ENCODE measurements around the gene PSKH1.
"Not testable (repeated sequence)": the region's sequence is repeated elsewhere in the genome, so short reads cannot be mapped to it uniquely, and the experiment has no call there.

Gene PSKH1

GRCh38 chr16:67971111-67971510 is 78.1 kb downstream of the PSKH1 start:
- Histone ChIP-seq H3K36me3 (ENCODE audit: control insufficient read depth, low read length) (no peaks in the 10 kb centered on the region), H4K20me1 (ENCODE audit: control insufficient read depth, insufficient read depth, low read depth, low read length) (no peaks in the 10 kb centered on the region), H3K27me3 (ENCODE audit: control insufficient read depth, low read length) (peaks cover 14% of the 10 kb centered on the region), H3K9me2 (replicated peaks; ENCODE audit: control insufficient read depth, low read length) (no peaks in the 10 kb centered on the region), H3K4me1 (ENCODE audit: control insufficient read depth, low read length) (peaks cover 39% of the 10 kb centered on the region), H3F3A (ENCODE audit: control insufficient read depth, insufficient read depth) (no peaks in the 10 kb centered on the region), H3K79me2 (ENCODE audit: control insufficient read depth, low read length) (0 out of 2 replicates have a peak, but pooled peaks cover 6% of the 10 kb centered on the region), H3K27ac (ENCODE audit: low read depth, low read length) (no peak overlapping the region), H3K4me3 (ENCODE audit: low read length) (no peak overlapping the region), H3K9me3 (ENCODE audit: control insufficient read depth, insufficient read depth, low read length) (no peaks in the 10 kb centered on the region), H3K4me2 (ENCODE audit: low read length) (no peak overlapping the region)
- TF ChIP-seq CTCF (IDR thresholded peaks at IDR 0.05; ENCODE audit: low read depth, low read length, poor library complexity, severe bottlenecking) (no peak), EZH2phosphoT487 (IDR thresholded peaks at IDR 0.05; ENCODE audit: borderline replicate concordance, low read length) (no peak)

- H3K36me3 ChIP-seq (ENCODE audit: control insufficient read depth, low read length); H3K4me2 ChIP-seq (ENCODE audit: low read length); H3K79me2 ChIP-seq (ENCODE audit: control insufficient read depth, low read length); H3K9me3 ChIP-seq (ENCODE audit: control insufficient read depth, insufficient read depth, low read length); H3K4me3 ChIP-seq (ENCODE audit: low read length); H4K20me1 ChIP-seq (ENCODE audit: control insufficient read depth, insufficient read depth, low read depth, low read length); H3K27ac ChIP-seq (ENCODE audit: low read depth, low read length); H3F3A ChIP-seq (ENCODE audit: control insufficient read depth, insufficient read depth); H3K9me2 ChIP-seq (replicated peaks; ENCODE audit: control insufficient read depth, low read length): not testable (repeated sequence)
- Histone ChIP-seq H3K4me1 (ENCODE audit: control insufficient read depth, low read length) (peaks cover 30% of the 10 kb centered on the region), H3K27me3 (ENCODE audit: control insufficient read depth, low read length) (peaks cover 24% of the 10 kb centered on the region)
Observed at GRCh38 chr16:67972285-67972684, 79.2 kb downstream of the PSKH1 start.

- no peaks in the 10 kb centered on the region for H3K9me2 ChIP-seq (replicated peaks; ENCODE audit: control insufficient read depth, low read length)
- H3K4me3 ChIP-seq (ENCODE audit: low read length) = no peak overlapping the region
- peaks cover 26% of the 10 kb centered on the region for H3K27me3 ChIP-seq (ENCODE audit: control insufficient read depth, low read length)
- TF ChIP-seq EZH2phosphoT487 (IDR thresholded peaks at IDR 0.05; ENCODE audit: borderline replicate concordance, low read length) = no peak
- no peak for TF ChIP-seq CTCF (IDR thresholded peaks at IDR 0.05; ENCODE audit: low read depth, low read length, poor library complexity, severe bottlenecking)
- H3K79me2 ChIP-seq (ENCODE audit: control insufficient read depth, low read length) = no peaks in the 10 kb centered on the region
- H3K36me3 ChIP-seq (ENCODE audit: control insufficient read depth, low read length) = no peaks in the 10 kb centered on the region
- no peaks in the 10 kb centered on the region for H4K20me1 ChIP-seq (ENCODE audit: control insufficient read depth, insufficient read depth, low read depth, low read length)
- H3K9me3 ChIP-seq (ENCODE audit: control insufficient read depth, insufficient read depth, low read length) = no peaks in the 10 kb centered on the region
- peaks cover 12% of the 10 kb centered on the region for H3K4me1 ChIP-seq (ENCODE audit: control insufficient read depth, low read length)
- H3K27ac ChIP-seq (ENCODE audit: low read depth, low read length) = no peak overlapping the region
- H3F3A ChIP-seq (ENCODE audit: control insufficient read depth, insufficient read depth) = no peaks in the 10 kb centered on the region
- H3K4me2 ChIP-seq (ENCODE audit: low read length) = no peak overlapping the region
Observed at GRCh38 chr16:67975321-67976105, 82.5 kb downstream of the PSKH1 start.

GRCh38 chr16:67976205-67976604 is 83.2 kb downstream of the PSKH1 start:
- Histone ChIP-seq H3K4me2 (ENCODE audit: low read length) (no peak overlapping the region), H3K4me3 (ENCODE audit: low read length) (no peak overlapping the region), H3K9me2 (replicated peaks; ENCODE audit: control insufficient read depth, low read length) (no peaks in the 10 kb centered on the region), H3K27ac (ENCODE audit: low read depth, low read length) (no peak overlapping the region), H4K20me1 (ENCODE audit: control insufficient read depth, insufficient read depth, low read depth, low read length) (no peaks in the 10 kb centered on the region), H3K79me2 (ENCODE audit: control insufficient read depth, low read length) (no peaks in the 10 kb centered on the region), H3K4me1 (ENCODE audit: control insufficient read depth, low read length) (peaks cover 12% of the 10 kb centered on the region), H3K27me3 (ENCODE audit: control insufficient read depth, low read length) (peaks cover 26% of the 10 kb centered on the region), H3K36me3 (ENCODE audit: control insufficient read depth, low read length) (no peaks in the 10 kb centered on the region), H3K9me3 (ENCODE audit: control insufficient read depth, insufficient read depth, low read length) (no peaks in the 10 kb centered on the region), H3F3A (ENCODE audit: control insufficient read depth, insufficient read depth) (no peaks in the 10 kb centered on the region)
- no peak for TF ChIP-seq EZH2phosphoT487 (IDR thresholded peaks at IDR 0.05; ENCODE audit: borderline replicate concordance, low read length)
- TF ChIP-seq CTCF (IDR thresholded peaks at IDR 0.05; ENCODE audit: low read depth, low read length, poor library complexity, severe bottlenecking) = no peak

All from DOHH2 (cell line).